ENCODE results near the gene SLC41A3. TPM values are rescaled to one million over a fixed set of nuclear protein-coding genes. Genes with fewer than 3 reads are reported as not detected.

The SLC41A3 gene
- total and polyA plus RNA-seq, 2 donors (not counting 1 experiment from before 2014, with no cell fraction given): 49.4 to 52.8 TPM

DNA sequence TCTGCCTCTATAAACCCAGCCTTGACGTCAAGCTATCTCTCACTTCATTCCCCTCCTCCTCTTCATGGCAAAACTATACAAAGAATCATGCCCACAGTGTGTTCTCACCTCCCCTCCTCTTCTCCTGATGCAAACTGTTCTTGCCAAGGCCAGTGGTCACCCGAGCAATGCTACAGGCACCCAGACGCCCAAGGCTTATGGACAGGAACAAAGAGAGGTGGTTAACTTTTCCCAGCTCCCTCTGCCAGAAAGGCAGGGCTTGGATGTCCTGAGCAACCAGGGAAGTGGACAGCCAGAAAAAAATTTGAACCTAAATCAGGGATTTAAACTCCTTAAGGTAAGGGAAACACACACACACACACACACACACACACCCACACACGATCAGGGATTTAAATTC lies 5.1 kb downstream of the SLC41A3 start:
- Histone ChIP-seq H3K4me2 (ENCODE audit: extremely low read depth, insufficient read depth, low read length) (no peak overlapping the region), H3K27ac (ENCODE audit: insufficient read depth, low read length) (no peak overlapping the region), H4K20me1 (ENCODE audit: control insufficient read depth, extremely low read depth, insufficient read depth, low read length) (no peaks in the 10 kb centered on the region), H3K4me3 (replicated peaks in 1 of 4; ENCODE audit: control extremely low read depth in 1 of 4, insufficient read depth in 1 of 4, low read depth in 3 of 4, low read length in 4 of 4) (no peak overlapping the region), H3K9ac (ENCODE audit: insufficient read depth, low read length) (no peak overlapping the region), H3K9me3 (ENCODE audit: control insufficient read depth, insufficient read depth, low read depth, low read length) (no peaks in the 10 kb centered on the region), H2AFZ (ENCODE audit: low read length) (no peak overlapping the region), H3K36me3 (ENCODE audit: control insufficient read depth, insufficient read depth, low read length) (no peaks in the 10 kb centered on the region), H3K27me3 (ENCODE audit: control insufficient read depth, insufficient read depth, low read length) (no peaks in the 10 kb centered on the region), H3K4me1 (ENCODE audit: control insufficient read depth, extremely low read depth, insufficient read depth, low read length) (no peaks in the 10 kb centered on the region), H3K79me2 (ENCODE audit: control insufficient read depth, insufficient read depth, low read length) (no peaks in the 10 kb centered on the region)
- no peak for TF ChIP-seq EZH2 (IDR thresholded peaks at IDR 0.05; ENCODE audit: low read length, missing control alignments)
- TF ChIP-seq, protein P1, sequence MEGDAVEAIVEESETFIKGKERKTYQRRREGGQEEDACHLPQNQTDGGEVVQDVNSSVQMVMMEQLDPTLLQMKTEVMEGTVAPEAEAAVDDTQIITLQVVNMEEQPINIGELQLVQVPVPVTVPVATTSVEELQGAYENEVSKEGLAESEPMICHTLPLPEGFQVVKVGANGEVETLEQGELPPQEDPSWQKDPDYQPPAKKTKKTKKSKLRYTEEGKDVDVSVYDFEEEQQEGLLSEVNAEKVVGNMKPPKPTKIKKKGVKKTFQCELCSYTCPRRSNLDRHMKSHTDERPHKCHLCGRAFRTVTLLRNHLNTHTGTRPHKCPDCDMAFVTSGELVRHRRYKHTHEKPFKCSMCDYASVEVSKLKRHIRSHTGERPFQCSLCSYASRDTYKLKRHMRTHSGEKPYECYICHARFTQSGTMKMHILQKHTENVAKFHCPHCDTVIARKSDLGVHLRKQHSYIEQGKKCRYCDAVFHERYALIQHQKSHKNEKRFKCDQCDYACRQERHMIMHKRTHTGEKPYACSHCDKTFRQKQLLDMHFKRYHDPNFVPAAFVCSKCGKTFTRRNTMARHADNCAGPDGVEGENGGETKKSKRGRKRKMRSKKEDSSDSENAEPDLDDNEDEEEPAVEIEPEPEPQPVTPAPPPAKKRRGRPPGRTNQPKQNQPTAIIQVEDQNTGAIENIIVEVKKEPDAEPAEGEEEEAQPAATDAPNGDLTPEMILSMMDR (conservative IDR thresholded peaks at IDR 0.05 in 1 of 2, IDR thresholded peaks at IDR 0.05 in 1 of 2; ENCODE audit: low read depth in 1 of 2, low read length in 2 of 2): no peak
- no peak for DNase-seq (ENCODE audit: low read depth in 2 of 2)

- Histone ChIP-seq H3K79me2 (ENCODE audit: control insufficient read depth, insufficient read depth, low read length) (no peaks in the 10 kb centered on the region), H3K27ac (ENCODE audit: insufficient read depth, low read length) (no peak overlapping the region), H4K20me1 (ENCODE audit: control insufficient read depth, extremely low read depth, insufficient read depth, low read length) (no peaks in the 10 kb centered on the region), H3K36me3 (ENCODE audit: control insufficient read depth, insufficient read depth, low read length) (no peaks in the 10 kb centered on the region), H3K4me2 (ENCODE audit: extremely low read depth, insufficient read depth, low read length) (no peak overlapping the region), H3K27me3 (ENCODE audit: control insufficient read depth, insufficient read depth, low read length) (no peaks in the 10 kb centered on the region), H3K4me1 (ENCODE audit: control insufficient read depth, extremely low read depth, insufficient read depth, low read length) (no peaks in the 10 kb centered on the region), H2AFZ (ENCODE audit: low read length) (no peak overlapping the region), H3K9ac (ENCODE audit: insufficient read depth, low read length) (no peak overlapping the region), H3K9me3 (ENCODE audit: control insufficient read depth, insufficient read depth, low read depth, low read length) (no peaks in the 10 kb centered on the region), H3K4me3 (replicated peaks in 1 of 4; ENCODE audit: control extremely low read depth in 1 of 4, insufficient read depth in 1 of 4, low read depth in 3 of 4, low read length in 4 of 4) (no peak overlapping the region)
- DNase-seq (ENCODE audit: low read depth in 2 of 2): no peak
- TF ChIP-seq, protein P1 (conservative IDR thresholded peaks at IDR 0.05 in 1 of 2, IDR thresholded peaks at IDR 0.05 in 1 of 2; ENCODE audit: low read depth in 1 of 2, low read length in 2 of 2): no peak
- TF ChIP-seq EZH2 (IDR thresholded peaks at IDR 0.05; ENCODE audit: low read length, missing control alignments): no peak
Measured at GRCh38 chr3:126077754-126078153, 6.2 kb downstream of the SLC41A3 start.

DNA sequence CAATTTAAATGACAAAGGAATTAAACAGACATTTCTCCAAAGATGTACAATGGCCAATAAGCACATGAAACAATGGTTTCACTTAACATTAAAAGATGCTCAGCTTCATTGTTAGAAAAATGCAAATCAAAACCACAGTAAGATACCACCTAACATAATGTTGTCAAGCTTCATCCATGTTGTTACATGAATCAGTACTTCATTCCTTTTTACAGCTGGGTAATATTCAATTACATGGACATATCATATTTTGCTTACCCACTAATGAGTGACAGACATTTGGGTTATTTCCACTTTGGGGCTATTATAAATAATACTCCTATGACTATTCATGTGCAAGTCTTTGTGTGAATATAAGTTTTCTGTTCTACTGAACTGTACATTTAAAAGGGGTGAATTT lies 7.8 kb downstream of the SLC41A3 start:
- DNase-seq (ENCODE audit: low read depth in 2 of 2): no peak
- Histone ChIP-seq H3K36me3 (ENCODE audit: control insufficient read depth, insufficient read depth, low read length) (no peaks in the 10 kb centered on the region), H3K27ac (ENCODE audit: insufficient read depth, low read length) (no peak overlapping the region), H3K9me3 (ENCODE audit: control insufficient read depth, insufficient read depth, low read depth, low read length) (no peaks in the 10 kb centered on the region), H3K4me1 (ENCODE audit: control insufficient read depth, extremely low read depth, insufficient read depth, low read length) (no peaks in the 10 kb centered on the region), H2AFZ (ENCODE audit: low read length) (no peak overlapping the region), H4K20me1 (ENCODE audit: control insufficient read depth, extremely low read depth, insufficient read depth, low read length) (no peaks in the 10 kb centered on the region), H3K9ac (ENCODE audit: insufficient read depth, low read length) (no peak overlapping the region), H3K79me2 (ENCODE audit: control insufficient read depth, insufficient read depth, low read length) (no peaks in the 10 kb centered on the region), H3K27me3 (ENCODE audit: control insufficient read depth, insufficient read depth, low read length) (no peaks in the 10 kb centered on the region), H3K4me2 (ENCODE audit: extremely low read depth, insufficient read depth, low read length) (no peak overlapping the region), H3K4me3 (replicated peaks in 1 of 4; ENCODE audit: control extremely low read depth in 1 of 4, insufficient read depth in 1 of 4, low read depth in 3 of 4, low read length in 4 of 4) (no peak overlapping the region)
- TF ChIP-seq, protein P1 (conservative IDR thresholded peaks at IDR 0.05 in 1 of 2, IDR thresholded peaks at IDR 0.05 in 1 of 2; ENCODE audit: low read depth in 1 of 2, low read length in 2 of 2): no peak
- no peak for TF ChIP-seq EZH2 (IDR thresholded peaks at IDR 0.05; ENCODE audit: low read length, missing control alignments)
